Measurements from ENCODE around the gene SERPINA1. TPM values are rescaled to one million over a fixed set of nuclear protein-coding genes. Genes with fewer than 3 reads are reported as not detected.
A peak's percentile ranks its signal among the peaks of the same experiment; 100 is the strongest.
"Not testable (repeated sequence)": the region's sequence is repeated elsewhere in the genome, so short reads cannot be mapped to it uniquely, and the experiment has no call there.

Gene SERPINA1
- total and polyA plus RNA-seq, 7 experiments from 2014 or later = 0.44 to 300 (median 0.68) TPM

DNA sequence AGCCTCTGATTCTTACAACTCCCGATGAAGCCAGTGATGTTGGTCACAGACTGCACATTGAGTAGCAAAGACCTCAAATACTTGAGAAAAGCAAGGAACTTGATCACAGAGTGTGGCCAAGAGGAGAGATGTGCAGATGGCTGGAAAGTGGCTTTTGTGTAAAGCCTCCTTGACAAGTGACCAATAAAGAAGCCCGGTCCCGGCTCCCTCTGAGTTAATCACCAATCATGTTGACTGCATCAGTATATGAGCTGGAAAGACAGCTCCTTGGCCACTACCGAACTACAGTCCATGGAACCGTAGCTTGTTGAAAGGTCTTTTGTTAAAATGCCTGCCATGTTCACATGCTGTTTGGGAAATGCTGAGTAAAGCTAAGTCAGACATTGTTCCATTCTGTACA, 41.6 kb downstream of the SERPINA1 start:
- peaks cover 0 to 3% (median 0%) of the 10 kb centered on the region in 7 donors for H3K4me1 Mint-ChIP-seq
- Histone ChIP-seq H3K27ac (ENCODE audit: low read depth, low read length) (no peak overlapping the region), H3K36me3 (ENCODE audit: control insufficient read depth in 2 of 3, insufficient read depth in 3 of 3, low read length in 3 of 3) (no peaks in the 10 kb centered on the region), H3K4me1 (ENCODE audit: control insufficient read depth in 2 of 2, insufficient read depth in 2 of 2, low read length in 2 of 2) (peaks cover 0 to 5% of the 10 kb centered on the region in 2 donors), H3K4me3 (ENCODE audit: low read length) (no peak overlapping the region), H3K9me3 (ENCODE audit: control insufficient read depth in 2 of 3, low read length in 3 of 3) (no peaks in the 10 kb centered on the region), H3K27me3 (ENCODE audit: control insufficient read depth in 2 of 2, insufficient read depth in 2 of 2, low read length in 2 of 2) (no peaks in the 10 kb centered on the region)
- no peak overlapping the region for H3K4me3 Mint-ChIP-seq
- ChIA-PET POLR2A (no interaction called here), CTCF (no interaction called here)
- ATAC-seq = no peak
- DNase-seq = no peak
- H3K9me3 Mint-ChIP-seq = peaks cover 0 to 17% (median 5%) of the 10 kb centered on the region in 11 donors
- intact Hi-C loops (cut with micrococcal nuclease) = no loop called here
- peaks cover 0 to 45% (median 34%) of the 10 kb centered on the region in 5 donors for H3K27me3 Mint-ChIP-seq
- H3K36me3 Mint-ChIP-seq = peaks cover 0 to 4% (median 0%) of the 10 kb centered on the region in 5 donors
- H3K27ac Mint-ChIP-seq = peak overlapping the region in 1 of 9 donors; percentile 60

DNA sequence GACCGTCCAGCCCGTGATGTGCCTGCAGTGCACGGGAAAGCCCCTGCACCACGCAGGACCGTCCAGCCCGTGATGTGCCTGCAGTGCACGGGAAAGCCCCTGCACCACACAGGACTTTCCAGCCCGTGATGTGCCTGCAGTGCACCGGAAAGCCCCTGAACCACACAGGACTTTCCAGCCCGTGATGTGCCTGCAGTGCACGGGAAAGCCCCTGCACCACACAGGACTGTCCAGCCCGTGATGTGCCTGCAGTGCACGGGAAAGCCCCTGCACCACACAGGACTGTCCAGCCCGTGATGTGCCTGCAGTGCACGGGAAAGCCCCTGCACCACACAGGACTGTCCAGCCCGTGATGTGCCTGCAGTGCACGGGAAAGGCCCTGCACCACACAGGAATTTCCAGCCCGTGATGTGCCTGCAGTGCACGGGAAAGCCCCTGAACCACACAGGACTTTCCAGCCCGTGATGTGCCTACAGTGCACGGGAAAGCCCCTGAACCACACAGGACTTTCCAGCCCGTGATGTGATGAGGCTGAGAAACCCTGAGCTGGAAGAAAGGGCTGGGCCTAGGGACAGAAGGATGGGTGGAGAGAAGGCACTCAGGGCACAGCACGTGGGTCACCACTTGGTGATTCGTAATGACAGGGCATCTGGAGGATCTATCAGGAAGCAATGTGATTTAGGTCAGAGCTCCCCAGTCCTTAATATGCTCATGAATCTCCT, 42.2 kb downstream of the SERPINA1 start:
- peaks cover 0 to 18% (median 0%) of the 10 kb centered on the region in 11 donors for H3K9me3 Mint-ChIP-seq
- peak in 2 of 9 donors; percentile 22 to 37 for DNase-seq

DNA sequence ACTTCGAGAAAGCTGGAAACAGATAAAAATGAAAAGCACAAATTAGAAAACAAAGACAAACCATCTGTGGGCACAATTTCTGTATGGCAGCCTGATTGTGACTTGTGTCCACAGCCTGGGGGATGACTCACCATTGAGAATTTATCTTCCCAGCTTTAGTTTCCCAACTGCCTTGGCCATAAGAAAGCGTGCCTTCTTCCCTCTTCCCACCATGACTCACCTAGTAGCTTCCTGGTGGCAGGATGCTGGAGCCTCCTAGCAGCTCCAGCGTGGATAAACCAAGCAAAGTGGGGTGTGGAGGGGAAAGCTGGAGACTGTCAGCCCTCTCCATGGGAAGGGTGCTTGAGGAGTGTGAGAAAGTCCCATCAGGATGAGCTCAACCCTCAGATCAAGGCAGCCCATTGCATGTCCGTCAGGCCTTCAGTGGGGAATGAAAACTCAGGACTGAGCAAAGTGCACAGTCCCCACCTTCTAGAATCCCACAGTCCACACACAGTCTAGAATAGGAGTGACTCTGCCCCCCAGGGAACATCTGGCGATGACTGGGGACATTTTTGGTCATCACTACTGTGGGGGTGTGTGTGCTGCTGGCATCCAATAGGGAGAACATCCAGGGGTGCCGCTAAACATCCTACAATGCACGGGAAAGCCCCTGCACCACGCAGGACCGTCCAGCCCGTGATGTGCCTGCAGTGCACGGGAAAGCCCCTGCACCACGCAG, 42.9 kb downstream of the SERPINA1 start:
- DNase-seq = no peak
- Histone ChIP-seq H3K9me3 (ENCODE audit: control insufficient read depth in 2 of 3, low read length in 3 of 3) (no peaks in the 10 kb centered on the region), H3K27ac (ENCODE audit: low read depth, low read length) (no peak overlapping the region), H3K36me3 (ENCODE audit: control insufficient read depth in 2 of 3, insufficient read depth in 3 of 3, low read length in 3 of 3) (no peaks in the 10 kb centered on the region), H3K4me3 (ENCODE audit: low read length) (no peak overlapping the region), H3K4me1 (ENCODE audit: control insufficient read depth in 2 of 2, insufficient read depth in 2 of 2, low read length in 2 of 2) (peaks cover 0 to 5% of the 10 kb centered on the region in 2 donors), H3K27me3 (ENCODE audit: control insufficient read depth in 2 of 2, insufficient read depth in 2 of 2, low read length in 2 of 2) (no peaks in the 10 kb centered on the region)
- H3K27me3 Mint-ChIP-seq = peaks cover 0 to 50% (median 39%) of the 10 kb centered on the region in 5 donors
- CTCF ChIA-PET = no interaction called here
- intact Hi-C loops (cut with micrococcal nuclease) = no loop called here
- H3K36me3 Mint-ChIP-seq = peaks cover 0 to 4% (median 0%) of the 10 kb centered on the region in 5 donors
- no peak overlapping the region for H3K27ac Mint-ChIP-seq
- H3K4me1 Mint-ChIP-seq = peaks cover 0 to 7% (median 0%) of the 10 kb centered on the region in 7 donors
- no peak overlapping the region for H3K4me3 Mint-ChIP-seq
- POLR2A ChIA-PET = no interaction called here
- ATAC-seq = peak; percentile 50
- peaks cover 0 to 21% (median 0%) of the 10 kb centered on the region in 11 donors for H3K9me3 Mint-ChIP-seq

More for the DNA sequence above, 42.2 kb downstream of the SERPINA1 start:
- intact Hi-C loops (cut with micrococcal nuclease); H3K27ac ChIP-seq (ENCODE audit: low read depth, low read length); H3K9me3 ChIP-seq (ENCODE audit: control insufficient read depth in 2 of 3, low read length in 3 of 3); H3K4me1 Mint-ChIP-seq; H3K27me3 ChIP-seq (ENCODE audit: control insufficient read depth in 2 of 2, insufficient read depth in 2 of 2, low read length in 2 of 2); H3K36me3 ChIP-seq (ENCODE audit: control insufficient read depth in 2 of 3, insufficient read depth in 3 of 3, low read length in 3 of 3); H3K36me3 Mint-ChIP-seq; CTCF ChIA-PET; H3K4me3 Mint-ChIP-seq; H3K4me3 ChIP-seq (ENCODE audit: low read length); H3K4me1 ChIP-seq (ENCODE audit: control insufficient read depth in 2 of 2, insufficient read depth in 2 of 2, low read length in 2 of 2): not testable (repeated sequence)
- ATAC-seq = peak; percentile 75
- POLR2A ChIA-PET = interaction anchor here (0.6 kb wide), 1 partner anchor 459 kb away, joined by 3 read pairs; no protein-coding TSS in a partner anchor
- H3K27me3 Mint-ChIP-seq = peaks cover 0 to 45% (median 34%) of the 10 kb centered on the region in 5 donors
- peak overlapping the region in 1 of 9 donors; percentile 60 for H3K27ac Mint-ChIP-seq

DNA sequence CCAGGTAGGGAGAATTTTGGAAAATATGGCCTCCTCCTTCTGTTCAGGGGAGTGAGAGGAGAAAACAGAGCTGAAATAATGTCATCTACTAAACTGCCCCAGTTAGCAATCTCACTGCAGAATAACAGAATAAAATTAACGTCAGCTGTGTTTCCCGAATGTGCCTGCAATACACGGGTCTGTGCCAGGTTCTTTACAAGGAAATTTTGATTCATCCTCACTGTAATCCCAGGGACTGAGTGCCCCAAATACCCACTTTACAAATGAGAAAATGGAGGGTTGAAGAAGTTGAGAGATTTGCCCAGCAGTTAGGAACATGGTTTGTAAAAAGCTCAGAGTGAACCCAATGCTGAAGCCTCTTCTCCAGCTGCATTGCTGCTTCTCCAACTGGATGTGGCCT, 44.0 kb downstream of the SERPINA1 start:
- H3K4me3 Mint-ChIP-seq = no peak overlapping the region
- peaks cover 0 to 4% (median 0%) of the 10 kb centered on the region in 5 donors for H3K36me3 Mint-ChIP-seq
- ChIA-PET CTCF (no interaction called here), POLR2A (no interaction called here)
- intact Hi-C loops (cut with micrococcal nuclease) = no loop called here
- H3K9me3 ChIP-seq (ENCODE audit: control insufficient read depth in 2 of 3, low read length in 3 of 3) = no peaks in the 10 kb centered on the region
- H3K9me3 Mint-ChIP-seq = peaks cover 0 to 24% (median 0%) of the 10 kb centered on the region in 11 donors
- H3K4me1 ChIP-seq (ENCODE audit: control insufficient read depth in 2 of 2, insufficient read depth in 2 of 2, low read length in 2 of 2) = peaks cover 0 to 5% of the 10 kb centered on the region in 2 donors
- H3K27ac ChIP-seq (ENCODE audit: low read depth, low read length) = no peak overlapping the region
- DNase-seq = no peak
- no peak overlapping the region for H3K4me3 ChIP-seq (ENCODE audit: low read length)
- no peaks in the 10 kb centered on the region for H3K27me3 ChIP-seq (ENCODE audit: control insufficient read depth in 2 of 2, insufficient read depth in 2 of 2, low read length in 2 of 2)
- no peak for ATAC-seq
- no peaks in the 10 kb centered on the region for H3K36me3 ChIP-seq (ENCODE audit: control insufficient read depth in 2 of 3, insufficient read depth in 3 of 3, low read length in 3 of 3)
- peaks cover 0 to 51% (median 35%) of the 10 kb centered on the region in 5 donors for H3K27me3 Mint-ChIP-seq
- H3K27ac Mint-ChIP-seq = no peak overlapping the region
- peaks cover 0 to 7% (median 0%) of the 10 kb centered on the region in 7 donors for H3K4me1 Mint-ChIP-seq

DNA sequence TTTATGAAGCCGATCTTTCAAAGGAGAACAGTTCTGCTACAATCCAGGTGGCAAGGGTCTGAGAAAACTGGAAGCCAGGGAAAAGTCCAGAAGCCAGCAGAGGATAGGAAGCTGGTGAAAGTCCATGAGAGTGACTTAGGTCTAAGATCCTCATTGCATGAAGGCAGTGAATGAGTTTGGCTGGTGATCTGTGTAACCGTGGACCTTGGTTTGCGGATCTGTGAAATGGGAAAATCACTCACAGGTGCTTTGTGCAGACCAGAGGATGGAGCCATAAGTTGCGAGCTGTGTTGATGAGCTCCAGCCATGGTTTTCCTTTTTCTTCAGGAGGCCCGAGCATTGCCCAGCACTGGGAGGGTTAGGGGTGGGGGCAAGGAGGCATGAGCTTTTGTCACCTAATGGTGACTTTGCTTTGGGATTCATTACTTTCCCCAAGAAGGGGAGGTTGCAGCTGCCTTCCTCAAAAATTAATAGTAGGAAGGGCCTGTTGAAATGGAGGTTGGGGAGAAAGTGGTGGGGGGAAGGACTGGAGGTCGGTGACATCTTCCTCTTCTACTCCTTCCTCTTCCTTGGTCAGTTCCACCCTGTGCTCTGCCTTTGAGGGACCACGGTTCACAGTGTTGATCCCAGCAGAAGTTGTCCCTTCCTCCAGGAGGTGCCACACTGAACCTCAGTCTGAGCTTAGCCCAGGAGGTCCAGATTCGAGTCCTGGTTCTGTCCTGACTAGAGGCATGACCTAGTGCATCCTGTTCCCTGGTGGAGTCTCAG, 45.0 kb downstream of the SERPINA1 start:
- Histone ChIP-seq H3K27me3 (ENCODE audit: control insufficient read depth in 2 of 2, insufficient read depth in 2 of 2, low read length in 2 of 2) (no peaks in the 10 kb centered on the region), H3K9me3 (ENCODE audit: control insufficient read depth in 2 of 3, low read length in 3 of 3) (no peaks in the 10 kb centered on the region), H3K27ac (ENCODE audit: low read depth, low read length) (no peak overlapping the region), H3K4me3 (ENCODE audit: low read length) (no peak overlapping the region), H3K36me3 (ENCODE audit: control insufficient read depth in 2 of 3, insufficient read depth in 3 of 3, low read length in 3 of 3) (no peaks in the 10 kb centered on the region), H3K4me1 (ENCODE audit: control insufficient read depth in 2 of 2, insufficient read depth in 2 of 2, low read length in 2 of 2) (peaks cover 0 to 5% of the 10 kb centered on the region in 2 donors)
- CTCF ChIA-PET = no interaction called here
- Mint-ChIP-seq H3K9me3 (peaks cover 0 to 24% (median 0%) of the 10 kb centered on the region in 11 donors), H3K27ac (no peak overlapping the region), H3K4me1 (peaks cover 0 to 7% (median 0%) of the 10 kb centered on the region in 7 donors), H3K36me3 (peaks cover 0 to 4% (median 0%) of the 10 kb centered on the region in 5 donors), H3K4me3 (no peak overlapping the region), H3K27me3 (peaks cover 0 to 51% (median 34%) of the 10 kb centered on the region in 5 donors)
- intact Hi-C loops (cut with micrococcal nuclease) = no loop called here
- POLR2A ChIA-PET = no interaction called here
- DNase-seq (no peak), ATAC-seq (no peak)

DNA sequence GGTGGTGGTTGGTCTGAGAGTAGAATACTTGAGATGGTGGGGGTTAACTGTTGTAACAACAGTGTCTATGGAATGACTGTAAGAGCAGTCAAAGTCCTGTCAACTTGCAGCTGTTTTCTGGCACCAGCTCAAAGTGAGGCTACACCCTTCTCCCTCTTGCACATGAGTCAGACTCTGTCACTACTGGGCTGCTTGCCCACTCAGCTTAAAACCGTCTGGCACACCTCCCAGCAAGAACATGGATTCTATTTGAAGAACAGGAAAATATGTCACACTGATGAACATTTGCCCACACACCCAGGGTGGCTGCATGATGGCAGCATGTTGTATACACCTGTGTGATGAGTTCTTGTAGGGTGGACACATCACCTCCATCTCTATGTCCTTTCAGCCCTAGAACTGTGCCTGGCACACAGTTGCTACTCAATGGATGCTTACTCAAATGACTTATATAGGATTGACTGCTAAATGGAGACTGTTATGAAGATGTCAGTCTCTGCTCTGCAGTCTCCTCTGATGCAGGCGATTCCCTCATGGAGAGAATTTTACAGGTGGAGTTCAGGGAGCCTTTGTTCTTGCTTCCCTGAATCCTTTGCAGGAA, 46.0 kb downstream of the SERPINA1 start:
- Histone ChIP-seq H3K4me1 (ENCODE audit: control insufficient read depth in 2 of 2, insufficient read depth in 2 of 2, low read length in 2 of 2) (peaks cover 0 to 5% of the 10 kb centered on the region in 2 donors), H3K36me3 (ENCODE audit: control insufficient read depth in 2 of 3, insufficient read depth in 3 of 3, low read length in 3 of 3) (no peaks in the 10 kb centered on the region), H3K27ac (ENCODE audit: low read depth, low read length) (no peak overlapping the region), H3K27me3 (ENCODE audit: control insufficient read depth in 2 of 2, insufficient read depth in 2 of 2, low read length in 2 of 2) (no peaks in the 10 kb centered on the region), H3K9me3 (ENCODE audit: control insufficient read depth in 2 of 3, low read length in 3 of 3) (no peaks in the 10 kb centered on the region), H3K4me3 (ENCODE audit: low read length) (no peak overlapping the region)
- intact Hi-C loops (cut with micrococcal nuclease) = no loop called here
- peaks cover 0 to 7% (median 0%) of the 10 kb centered on the region in 7 donors for H3K4me1 Mint-ChIP-seq
- H3K36me3 Mint-ChIP-seq = peaks cover 0 to 4% (median 0%) of the 10 kb centered on the region in 5 donors
- POLR2A ChIA-PET = no interaction called here
- H3K4me3 Mint-ChIP-seq = no peak overlapping the region
- no peak overlapping the region for H3K27ac Mint-ChIP-seq
- H3K9me3 Mint-ChIP-seq = peaks cover 0 to 24% (median 0%) of the 10 kb centered on the region in 11 donors
- DNase-seq (peak in 1 of 9 donors; percentile 1), ATAC-seq (peak; percentile 39)
- CTCF ChIA-PET = no interaction called here
- H3K27me3 Mint-ChIP-seq = peaks cover 0 to 51% (median 35%) of the 10 kb centered on the region in 5 donors

Data from naive thymus-derived CD4-positive, alpha-beta T cell (primary cell).